DOHH2 (cell line): ENCODE measurements around the gene SALL4.
"Not testable (repeated sequence)": the region's sequence is repeated elsewhere in the genome, so short reads cannot be mapped to it uniquely, and the experiment has no call there.

Experiments
- H3F3A ChIP-seq: fragments of 200-600 bp; sonication (generic), shearing (Covaris generic); 2 replicates; pipeline ENCODE4 v1.6.0; 2016; ENCODE audit warnings: antibody characterized with exemption, mild to moderate bottlenecking; ENCODE audit not compliant: control insufficient read depth, insufficient read depth
- H3K27ac ChIP-seq: fragments of 200-600 bp; sonication (generic); 2 replicates; pipeline ENCODE4 v1.5.1; 2014; ENCODE audit warnings: low read depth, mild to moderate bottlenecking, low read length, moderate library complexity
- H3K27me3 ChIP-seq: fragments of 200-600 bp; sonication (generic); 2 replicates; pipeline ENCODE4 v1.6.1; 2014; ENCODE audit warnings: mild to moderate bottlenecking, low read length, mixed read lengths; ENCODE audit not compliant: control insufficient read depth
- H3K36me3 ChIP-seq: fragments of 200-600 bp; sonication (generic); 2 replicates; pipeline ENCODE4 v1.6.1; 2014; ENCODE audit warnings: mild to moderate bottlenecking, low read length, moderate library complexity, mixed read lengths; ENCODE audit not compliant: control insufficient read depth
- H3K4me1 ChIP-seq: fragments of 200-600 bp; sonication (generic); 2 replicates; pipeline ENCODE4 v1.6.1; 2014; ENCODE audit warnings: mild to moderate bottlenecking, low read length, mixed read lengths; ENCODE audit not compliant: control insufficient read depth
- H3K4me2 ChIP-seq: fragments of 200-600 bp; sonication (generic); 2 replicates; pipeline ENCODE4 v1.6.0; 2014; ENCODE audit warnings: mild to moderate bottlenecking, low read length, moderate library complexity
- H3K4me3 ChIP-seq: fragments of 200-600 bp; sonication (generic); 2 replicates; pipeline ENCODE4 v1.5.1; 2014; ENCODE audit warnings: mild to moderate bottlenecking, low read length, mixed read lengths
- H3K79me2 ChIP-seq: fragments of 200-600 bp; sonication (generic); 2 replicates; pipeline ENCODE4 v1.6.1; 2014; ENCODE audit warnings: mild to moderate bottlenecking, low read length, mixed read lengths; ENCODE audit not compliant: control insufficient read depth
- H3K9me2 ChIP-seq: fragments of 200-600 bp; sonication (generic); replicated peaks from 2 replicates; pipeline ENCODE4 v1.6.1; 2014; ENCODE audit warnings: mild to moderate bottlenecking, low read length, mixed read lengths; ENCODE audit not compliant: control insufficient read depth
- H3K9me3 ChIP-seq: fragments of 200-600 bp; sonication (generic); 2 replicates; pipeline ENCODE4 v1.6.1; 2014; ENCODE audit warnings: antibody characterized with exemption, low read length, mixed read lengths; ENCODE audit not compliant: control insufficient read depth, insufficient read depth
- H4K20me1 ChIP-seq: fragments of 200-600 bp; sonication (generic); 2 replicates; pipeline ENCODE4 v1.6.0; 2014; ENCODE audit warnings: low read depth, mild to moderate bottlenecking, antibody characterized with exemption, low read length, moderate library complexity; ENCODE audit not compliant: control insufficient read depth, insufficient read depth
- CTCF ChIP-seq: fragments of 200-600 bp; sonication (generic); IDR thresholded peaks from one replicate; pipeline ENCODE4 v1.5.1; 2014; ENCODE audit warnings: antibody characterized with exemption, mild to moderate bottlenecking, low read depth, low read length; ENCODE audit not compliant: poor library complexity, severe bottlenecking
- EZH2phosphoT487 ChIP-seq: fragments of 200-600 bp; sonication (generic); IDR thresholded peaks from 2 replicates; pipeline ENCODE4 v1.6.1; 2017; ENCODE audit warnings: borderline replicate concordance, mild to moderate bottlenecking, antibody characterized with exemption, low read length, moderate library complexity, mixed read lengths

The SALL4 gene

GRCh38 chr20:51788822-51789221 is 13.5 kb downstream of the SALL4 start:
- Histone ChIP-seq H3K4me1 (no peaks in the 10 kb centered on the region), H3K36me3 (no peaks in the 10 kb centered on the region), H3K27ac (no peak overlapping the region), H3K4me2 (no peak overlapping the region), H3K9me2 (no peaks in the 10 kb centered on the region), H3K79me2 (no peaks in the 10 kb centered on the region), H4K20me1 (no peaks in the 10 kb centered on the region), H3F3A (no peaks in the 10 kb centered on the region), H3K9me3 (no peaks in the 10 kb centered on the region), H3K4me3 (no peak overlapping the region), H3K27me3 (no peaks in the 10 kb centered on the region)
- no peak for TF ChIP-seq EZH2phosphoT487
- TF ChIP-seq CTCF, result no peak

DNA sequence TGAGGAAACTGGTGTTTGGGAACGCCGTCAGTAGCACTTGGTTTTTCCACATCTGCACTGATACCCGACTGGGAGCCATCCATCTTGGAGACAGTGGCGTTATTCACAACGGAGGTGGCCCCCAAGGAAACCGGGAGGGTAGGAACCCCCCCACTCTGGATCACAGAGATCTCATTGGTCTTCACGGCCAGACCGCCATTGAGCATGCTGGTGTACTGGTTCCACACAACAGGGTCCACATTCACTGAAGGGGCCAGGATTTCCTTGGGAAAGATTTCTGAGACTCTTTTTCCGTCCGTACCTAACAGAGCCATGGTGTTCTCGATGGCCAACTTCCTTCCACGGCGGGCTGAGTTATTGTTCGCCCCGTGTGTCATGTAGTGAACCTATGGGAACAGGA is 18.0 kb downstream of the SALL4 start:
- H3F3A ChIP-seq, result no peaks in the 10 kb centered on the region
- no peak overlapping the region for H3K4me2 ChIP-seq
- no peak overlapping the region for H3K4me3 ChIP-seq
- H3K27me3 ChIP-seq, result no peaks in the 10 kb centered on the region
- H3K4me1 ChIP-seq, result no peaks in the 10 kb centered on the region
- H3K9me2 ChIP-seq, result no peaks in the 10 kb centered on the region
- H4K20me1 ChIP-seq, result no peaks in the 10 kb centered on the region
- TF ChIP-seq EZH2phosphoT487 (no peak), CTCF (no peak)
- no peaks in the 10 kb centered on the region for H3K9me3 ChIP-seq
- no peak overlapping the region for H3K27ac ChIP-seq
- no peaks in the 10 kb centered on the region for H3K79me2 ChIP-seq
- no peaks in the 10 kb centered on the region for H3K36me3 ChIP-seq

DNA sequence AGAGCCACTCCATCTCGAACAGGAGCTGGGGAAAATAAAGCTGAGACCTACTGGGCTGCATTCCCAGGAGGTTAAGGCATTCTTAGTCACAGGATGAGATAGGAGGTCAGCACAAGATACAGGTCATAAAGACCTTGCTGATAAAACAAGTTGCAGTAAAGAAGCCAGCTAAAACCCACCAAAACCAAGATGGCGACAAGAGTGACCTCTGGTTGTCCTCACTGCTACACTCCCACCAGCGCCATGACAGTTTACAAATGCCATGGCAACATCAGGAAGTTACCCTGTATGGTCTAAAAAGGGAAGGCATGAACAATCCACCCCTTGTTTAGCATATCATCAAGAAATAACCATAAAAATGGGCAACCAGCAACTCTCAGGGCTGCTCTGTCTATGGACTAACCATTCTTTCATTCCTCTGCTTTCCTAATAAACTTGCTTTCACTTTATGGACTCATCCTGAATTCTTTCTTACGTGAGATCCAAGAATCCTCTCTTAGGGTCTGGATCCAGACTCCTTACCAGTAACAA is 24.0 kb downstream of the SALL4 start:
- H3F3A ChIP-seq, H3K4me1 ChIP-seq, H3K4me2 ChIP-seq, H3K9me3 ChIP-seq, H3K4me3 ChIP-seq, H3K36me3 ChIP-seq, H3K27me3 ChIP-seq, H3K9me2 ChIP-seq, H3K79me2 ChIP-seq, H4K20me1 ChIP-seq, H3K27ac ChIP-seq: not testable (repeated sequence)

DNA sequence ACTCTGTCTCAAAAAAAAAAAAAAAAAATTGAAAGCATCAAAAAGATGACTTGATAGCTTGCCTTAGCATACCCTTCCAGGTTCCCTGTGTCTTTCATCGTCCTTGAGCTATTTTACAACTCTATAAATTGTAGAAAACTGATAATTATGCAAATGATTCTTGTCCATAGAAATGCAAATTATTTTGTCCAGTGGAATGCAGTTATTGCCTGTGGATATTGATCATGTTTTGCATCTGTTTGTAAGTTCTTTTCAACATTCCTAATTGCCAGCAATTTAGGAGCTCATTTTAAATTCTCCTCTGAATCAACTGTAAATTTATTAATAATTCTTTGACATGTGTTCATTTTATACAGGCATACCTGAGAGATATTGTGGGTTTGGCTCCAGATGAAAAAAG is 27.1 kb downstream of the SALL4 start:
- no peaks in the 10 kb centered on the region for H3K4me1 ChIP-seq
- H3K27ac ChIP-seq, result no peak overlapping the region
- H3K4me3 ChIP-seq, result no peak overlapping the region
- no peaks in the 10 kb centered on the region for H3K79me2 ChIP-seq
- TF ChIP-seq CTCF, result no peak
- no peak for TF ChIP-seq EZH2phosphoT487
- no peak overlapping the region for H3K4me2 ChIP-seq
- H3K9me2 ChIP-seq, result no peaks in the 10 kb centered on the region
- no peaks in the 10 kb centered on the region for H4K20me1 ChIP-seq
- H3K27me3 ChIP-seq, result no peaks in the 10 kb centered on the region
- H3K9me3 ChIP-seq, result no peaks in the 10 kb centered on the region
- no peaks in the 10 kb centered on the region for H3K36me3 ChIP-seq
- no peaks in the 10 kb centered on the region for H3F3A ChIP-seq
